ENCODE results near the gene MAIP1.

Gene MAIP1

GRCh38 chr2:199950396-199950795, 5.0 kb upstream of the MAIP1 start:
- no peak for DNase-seq (ENCODE audit: low read depth)

- no peak for DNase-seq (ENCODE audit: low read depth)
Observed at GRCh38 chr2:199951023-199951422, 4.4 kb upstream of the MAIP1 start.

- DNase-seq (ENCODE audit: low read depth) = no peak
Observed at GRCh38 chr2:199955007-199955338, 409 bp upstream of the MAIP1 start.

- DNase-seq (ENCODE audit: low read depth) = no peak
Observed at GRCh38 chr2:199956062-199956380, 639 bp downstream of the MAIP1 start.

- DNase-seq (ENCODE audit: low read depth) = no peak
Observed at GRCh38 chr2:199958014-199958413, 2.6 kb downstream of the MAIP1 start.

- no peak for DNase-seq (ENCODE audit: low read depth)
Observed at GRCh38 chr2:199962203-199962602, 6.8 kb downstream of the MAIP1 start.

- DNase-seq (ENCODE audit: low read depth) = no peak
Observed at GRCh38 chr2:199966405-199966804, 11.0 kb downstream of the MAIP1 start.

GRCh38 chr2:199966976-199967375, 11.6 kb downstream of the MAIP1 start:
- DNase-seq (ENCODE audit: low read depth) = no peak

- no peak for DNase-seq (ENCODE audit: low read depth)
Observed at GRCh38 chr2:199968126-199968525, 12.7 kb downstream of the MAIP1 start.

- no peak for DNase-seq (ENCODE audit: low read depth)
Observed at GRCh38 chr2:199972088-199972626, 16.8 kb downstream of the MAIP1 start.

GRCh38 chr2:199973703-199974102, 18.3 kb downstream of the MAIP1 start:
- DNase-seq (ENCODE audit: low read depth) = no peak

GRCh38 chr2:199975273-199975895, 20.0 kb downstream of the MAIP1 start:
- DNase-seq (ENCODE audit: low read depth) = no peak

GRCh38 chr2:199977984-199978415, 22.6 kb downstream of the MAIP1 start:
- DNase-seq (ENCODE audit: low read depth) = no peak

- DNase-seq (ENCODE audit: low read depth) = no peak
Observed at GRCh38 chr2:199979398-199979797, 24.0 kb downstream of the MAIP1 start.

GRCh38 chr2:199979832-199980628, 24.6 kb downstream of the MAIP1 start:
- peak; percentile 67 for DNase-seq (ENCODE audit: low read depth)

GRCh38 chr2:199982126-199982843, 26.9 kb downstream of the MAIP1 start:
- DNase-seq (ENCODE audit: low read depth) = no peak

- DNase-seq (ENCODE audit: low read depth) = no peak
Observed at GRCh38 chr2:199983534-199983933, 28.2 kb downstream of the MAIP1 start.

GRCh38 chr2:199984159-199984558, 28.8 kb downstream of the MAIP1 start:
- DNase-seq (ENCODE audit: low read depth) = no peak

- DNase-seq (ENCODE audit: low read depth) = no peak
Observed at GRCh38 chr2:199984755-199985154, 29.4 kb downstream of the MAIP1 start.

GRCh38 chr2:199985625-199986207, 30.3 kb downstream of the MAIP1 start:
- DNase-seq (ENCODE audit: low read depth) = peak; percentile 11

GRCh38 chr2:199987586-199987985, 32.2 kb downstream of the MAIP1 start:
- no peak for DNase-seq (ENCODE audit: low read depth)

GRCh38 chr2:199988151-199988550, 32.8 kb downstream of the MAIP1 start:
- no peak for DNase-seq (ENCODE audit: low read depth)

GRCh38 chr2:199989822-199990221, 34.4 kb downstream of the MAIP1 start:
- no peak for DNase-seq (ENCODE audit: low read depth)
